Measurements from ENCODE around the gene FBXL15.
"Not testable (repeated sequence)": the region's sequence is repeated elsewhere in the genome, so short reads cannot be mapped to it uniquely, and the experiment has no call there.

FBXL15 gene

DNA sequence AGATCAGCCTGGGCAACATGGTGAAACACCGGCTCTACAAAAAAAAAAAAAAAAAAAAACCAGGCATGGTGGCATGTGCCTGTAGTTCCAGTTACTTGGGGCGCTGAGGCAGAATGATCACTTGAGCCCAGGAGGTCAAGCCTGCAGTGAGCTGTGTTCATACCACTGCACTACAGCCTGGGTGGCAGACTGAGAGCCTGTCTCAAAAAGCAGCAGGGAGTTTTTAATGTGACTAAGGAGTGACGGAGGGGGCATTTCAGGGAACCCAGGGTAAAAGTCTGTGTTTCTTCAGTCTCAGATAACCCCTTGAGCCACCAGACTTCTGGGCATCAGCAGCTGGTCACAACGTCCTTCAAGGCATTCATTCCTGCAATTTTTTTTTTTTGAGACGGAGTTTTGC, 32.9 kb downstream of the FBXL15 start:
- no peak overlapping the region for H3K4me3 Mint-ChIP-seq
- DNase-seq (no peak), ATAC-seq (replicated peaks) (no peak)
- H3K27ac Mint-ChIP-seq = peak overlapping the region in 1 of 2 donors; percentile 82
- H3K36me3 Mint-ChIP-seq (ENCODE audit: insufficient read depth) = peaks cover 21% of the 10 kb centered on the region
- H3K4me1 Mint-ChIP-seq (ENCODE audit: low read depth in 2 of 2) = peaks cover 20 to 31% of the 10 kb centered on the region in 2 donors
- H3K9me3 Mint-ChIP-seq = no peaks in the 10 kb centered on the region
- no peaks in the 10 kb centered on the region for H3K27me3 Mint-ChIP-seq

DNA sequence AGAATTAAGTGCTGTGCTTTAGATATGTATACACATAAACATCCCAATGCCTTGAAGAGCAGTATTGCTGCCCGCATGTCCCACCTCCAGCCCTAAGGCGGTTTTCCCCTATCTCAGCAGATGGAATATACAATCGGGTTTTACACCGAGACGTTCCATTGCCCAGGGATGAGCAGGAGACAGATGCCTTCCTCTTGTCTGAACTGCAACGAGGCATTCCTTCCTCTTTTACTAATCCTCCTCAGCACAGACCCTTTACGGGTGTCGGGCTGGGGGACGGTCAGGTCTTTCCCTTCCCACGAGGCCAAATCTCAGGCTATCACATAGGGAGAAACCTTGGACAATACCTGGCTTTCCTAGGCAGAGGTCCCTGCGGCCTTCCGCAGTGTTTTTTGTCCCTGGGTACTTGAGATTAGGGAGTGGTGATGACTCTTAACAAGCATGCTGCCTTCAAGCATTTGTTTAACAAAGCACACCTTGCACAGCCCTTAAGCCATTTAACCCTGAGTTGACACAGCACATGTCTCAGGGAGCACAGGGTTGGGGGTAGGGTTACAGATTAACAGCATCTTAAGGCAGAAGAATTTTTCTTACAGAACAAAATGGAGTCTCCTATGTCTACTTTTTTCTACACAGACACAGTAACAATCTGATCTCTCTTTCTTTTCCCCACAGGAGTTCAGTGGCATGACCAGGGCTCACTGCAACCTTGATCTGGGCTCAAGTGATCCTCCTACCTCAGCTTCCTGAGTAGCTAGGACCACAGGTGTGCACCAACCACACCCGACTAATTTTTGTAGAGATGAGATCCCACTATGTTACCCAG, 34.2 kb downstream of the FBXL15 start:
- DNase-seq; H3K27me3 Mint-ChIP-seq; H3K4me3 Mint-ChIP-seq; ATAC-seq (replicated peaks); H3K9me3 Mint-ChIP-seq; H3K27ac Mint-ChIP-seq: not testable (repeated sequence)
- Mint-ChIP-seq H3K4me1 (ENCODE audit: low read depth in 2 of 2) (peaks cover 14 to 22% of the 10 kb centered on the region in 2 donors), H3K36me3 (ENCODE audit: insufficient read depth) (peaks cover 16% of the 10 kb centered on the region)

DNA sequence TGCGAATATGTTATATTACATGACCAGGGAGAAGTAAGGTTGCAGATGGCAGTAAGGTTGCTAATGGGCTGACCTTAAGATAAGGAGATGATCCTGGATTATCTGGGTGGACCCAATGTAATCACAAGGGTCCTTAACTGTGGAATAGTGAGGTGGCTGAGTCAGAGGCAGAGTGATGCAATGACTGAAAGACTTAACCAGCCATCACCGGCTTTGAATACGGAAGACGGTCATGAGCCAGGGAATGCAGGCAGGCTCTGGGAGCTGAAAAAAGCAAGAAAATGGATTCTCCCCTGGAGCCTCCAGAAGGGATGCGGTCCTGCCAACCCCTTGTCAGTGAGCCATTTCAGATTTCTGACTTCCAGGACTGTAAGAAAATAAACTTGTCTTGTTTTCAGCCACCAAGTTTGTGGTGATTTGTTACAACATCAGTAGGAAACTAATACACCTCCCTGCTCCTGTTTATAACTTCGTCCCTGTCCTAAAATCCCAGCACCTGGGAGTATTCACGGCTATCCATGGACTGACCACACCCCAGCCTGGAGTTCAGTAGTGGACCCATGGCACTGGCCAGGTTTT, 35.3 kb downstream of the FBXL15 start:
- ATAC-seq (replicated peaks) = no peak
- peaks cover 17% of the 10 kb centered on the region for H3K36me3 Mint-ChIP-seq (ENCODE audit: insufficient read depth)
- H3K4me3 Mint-ChIP-seq = no peak overlapping the region
- H3K27me3 Mint-ChIP-seq = no peaks in the 10 kb centered on the region
- peaks cover 15 to 25% of the 10 kb centered on the region in 2 donors for H3K4me1 Mint-ChIP-seq (ENCODE audit: low read depth in 2 of 2)
- no peaks in the 10 kb centered on the region for H3K9me3 Mint-ChIP-seq
- no peak overlapping the region for H3K27ac Mint-ChIP-seq
- no peak for DNase-seq

DNA sequence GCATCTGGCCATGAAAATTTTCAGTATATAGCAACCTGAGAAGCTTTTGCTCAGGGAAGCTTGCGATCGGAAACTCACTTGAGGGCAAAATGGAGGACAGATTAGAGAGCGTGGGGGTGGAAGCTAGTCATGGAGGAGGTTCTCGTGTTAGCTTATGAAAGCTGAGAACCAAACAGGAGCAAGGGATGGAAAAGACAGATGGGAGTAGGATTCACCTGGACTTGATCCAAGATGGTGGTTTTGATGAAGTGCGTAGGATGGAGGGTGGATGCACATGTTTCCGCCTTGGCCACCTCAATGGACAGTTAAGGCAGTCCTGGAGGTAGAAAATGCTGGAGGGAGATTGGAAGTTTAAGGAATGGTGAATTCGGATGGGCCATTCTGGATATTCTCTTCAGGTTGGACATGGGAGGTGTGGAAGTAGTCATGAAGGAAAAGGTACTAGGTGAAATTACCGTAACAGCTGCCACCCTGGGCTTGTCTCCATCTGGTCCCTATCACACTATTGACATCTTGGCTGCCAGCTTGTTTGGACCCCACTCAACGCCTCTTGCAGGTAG, 37.0 kb downstream of the FBXL15 start:
- Mint-ChIP-seq H3K27ac (peak overlapping the region in 1 of 2 donors; percentile 27), H3K4me1 (ENCODE audit: low read depth in 2 of 2) (peaks cover 24 to 33% of the 10 kb centered on the region in 2 donors), H3K4me3 (no peak overlapping the region), H3K27me3 (no peaks in the 10 kb centered on the region), H3K36me3 (ENCODE audit: insufficient read depth) (peaks cover 8% of the 10 kb centered on the region), H3K9me3 (no peaks in the 10 kb centered on the region)
- ATAC-seq (replicated peaks) = no peak
- DNase-seq = no peak

DNA sequence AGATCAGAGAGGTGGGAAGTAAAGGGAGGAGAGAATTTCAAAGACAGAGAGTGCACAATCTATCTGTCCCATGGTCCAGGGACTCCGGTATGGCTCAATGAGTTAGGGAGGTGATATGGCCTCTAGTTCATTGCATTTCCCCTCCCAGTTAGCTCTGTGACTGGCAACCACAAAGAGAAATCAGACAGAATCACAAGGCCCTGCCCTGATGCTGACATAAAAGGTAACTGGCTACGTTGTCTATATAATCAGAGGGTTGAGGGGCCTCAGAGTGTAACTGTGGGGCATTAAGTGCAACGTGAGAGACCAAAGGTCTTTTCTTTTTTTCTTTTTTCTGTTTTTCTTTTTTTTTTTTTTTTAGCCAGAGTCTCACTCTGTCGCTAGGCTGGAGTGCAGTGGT, 38.0 kb downstream of the FBXL15 start:
- no peaks in the 10 kb centered on the region for H3K9me3 Mint-ChIP-seq
- no peak for DNase-seq
- no peak for ATAC-seq (replicated peaks)
- no peaks in the 10 kb centered on the region for H3K27me3 Mint-ChIP-seq
- H3K36me3 Mint-ChIP-seq (ENCODE audit: insufficient read depth) = peaks cover 8% of the 10 kb centered on the region
- no peak overlapping the region for H3K27ac Mint-ChIP-seq
- H3K4me3 Mint-ChIP-seq = no peak overlapping the region
- H3K4me1 Mint-ChIP-seq (ENCODE audit: low read depth in 2 of 2) = peaks cover 21 to 28% of the 10 kb centered on the region in 2 donors

DNA sequence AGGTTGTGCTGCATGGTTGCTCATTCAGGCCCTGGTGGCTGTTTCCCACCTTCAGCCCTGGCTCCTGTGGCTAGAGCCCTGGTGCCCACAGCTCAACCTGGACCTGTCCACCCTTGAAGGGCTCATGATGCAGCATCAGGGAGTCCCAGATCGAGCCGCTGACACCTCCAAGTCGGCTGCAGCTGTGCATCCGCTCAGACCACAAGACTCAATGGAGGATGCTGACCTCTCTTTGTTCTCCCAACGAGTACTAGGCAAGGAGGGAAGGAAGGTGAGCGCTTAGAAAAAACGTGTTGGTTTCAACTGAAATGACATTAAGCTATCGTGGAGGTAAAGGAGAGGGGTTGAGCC, 40.2 kb downstream of the FBXL15 start:
- Mint-ChIP-seq H3K27ac (peak overlapping the region; percentile 84 to 87), H3K4me3 (peak overlapping the region; percentile 93 to 98), H3K9me3 (no peaks in the 10 kb centered on the region), H3K27me3 (no peaks in the 10 kb centered on the region), H3K4me1 (ENCODE audit: low read depth in 2 of 2) (peaks cover 21 to 28% of the 10 kb centered on the region in 2 donors), H3K36me3 (ENCODE audit: insufficient read depth) (peaks cover 8% of the 10 kb centered on the region)
- ATAC-seq (replicated peaks) = peak; percentile 4
- no peak for DNase-seq

DNA sequence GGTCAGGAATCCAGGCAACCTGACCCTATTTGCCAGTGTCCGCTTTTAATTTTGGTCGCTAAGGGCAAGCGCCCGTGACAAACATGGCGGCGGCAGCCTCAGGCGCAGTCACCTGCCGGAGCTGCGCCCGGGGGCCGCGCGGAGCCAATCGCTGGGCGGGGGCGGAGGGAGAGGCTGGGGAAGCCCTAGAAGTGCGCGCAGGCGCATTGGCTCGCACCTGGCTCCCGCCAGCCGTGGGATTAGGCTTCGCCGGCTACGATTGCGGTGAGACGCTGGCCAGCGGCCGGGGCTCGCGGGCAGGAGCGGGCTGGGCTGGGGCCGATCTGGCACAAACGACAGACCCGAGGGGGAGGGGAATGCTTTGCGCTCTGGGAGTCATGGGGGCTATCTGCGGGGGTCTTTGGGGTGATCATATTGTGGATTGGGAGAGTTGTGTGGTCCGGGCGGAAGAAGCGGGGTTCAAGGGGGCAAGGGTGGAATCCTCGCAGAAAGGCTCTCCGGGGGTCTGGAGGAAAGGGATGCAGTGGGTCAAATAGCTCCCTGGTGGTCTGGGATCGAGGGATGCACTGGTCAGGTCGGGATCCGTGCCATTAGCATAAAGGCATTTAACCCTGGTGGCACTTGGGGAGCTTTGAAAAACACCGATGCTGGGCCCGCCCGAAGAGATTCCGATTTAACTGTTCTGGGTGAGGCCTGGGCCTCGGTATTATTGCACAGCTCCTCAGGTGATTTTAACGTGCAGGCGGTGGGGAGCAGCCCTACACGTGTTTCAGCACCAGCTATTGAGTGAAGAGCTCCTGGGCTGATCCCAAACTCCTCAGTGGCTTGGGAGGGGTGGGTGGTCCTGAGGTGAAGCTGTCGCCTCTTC, 40.8 kb downstream of the FBXL15 start:
- Mint-ChIP-seq H3K9me3 (no peaks in the 10 kb centered on the region), H3K27me3 (no peaks in the 10 kb centered on the region), H3K4me1 (ENCODE audit: low read depth in 2 of 2) (peaks cover 21 to 28% of the 10 kb centered on the region in 2 donors), H3K4me3 (peak overlapping the region; percentile 93 to 98), H3K36me3 (ENCODE audit: insufficient read depth) (peaks cover 6% of the 10 kb centered on the region), H3K27ac (peak overlapping the region; percentile 84 to 87)
- ATAC-seq (replicated peaks) (peak; percentile 99), DNase-seq (peak; percentile 85 to 90 (median 90))

DNA sequence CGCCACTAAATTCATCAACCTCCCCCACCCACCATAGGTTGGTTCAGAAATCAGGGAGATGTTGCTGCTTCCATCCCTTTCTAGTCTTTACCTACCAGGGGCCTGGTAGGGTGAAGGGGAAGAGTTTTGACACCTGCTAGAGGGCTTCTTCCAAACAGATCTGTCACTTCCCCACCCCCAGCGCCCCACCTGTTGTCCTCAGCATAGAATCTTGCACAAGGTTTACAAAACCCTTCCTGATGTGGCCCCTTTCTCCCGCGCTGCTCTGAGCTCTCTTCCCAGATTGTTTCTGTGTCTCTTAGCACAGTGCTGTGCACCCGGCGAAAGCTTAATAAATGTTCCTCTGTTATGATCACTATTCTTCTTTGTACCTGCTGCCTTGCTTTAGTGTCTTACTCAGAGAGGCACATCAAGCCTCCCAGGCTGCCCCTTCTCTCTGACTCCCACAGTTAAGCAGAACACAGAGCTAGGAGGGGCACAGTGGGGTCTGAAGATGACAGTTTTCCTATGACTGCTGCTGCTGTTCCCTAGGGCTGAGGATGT, 41.9 kb downstream of the FBXL15 start:
- H3K4me3 Mint-ChIP-seq = peak overlapping the region; percentile 93 to 98
- no peaks in the 10 kb centered on the region for H3K9me3 Mint-ChIP-seq
- H3K27ac Mint-ChIP-seq = peak overlapping the region in 1 of 2 donors; percentile 84
- no peak for DNase-seq
- H3K4me1 Mint-ChIP-seq (ENCODE audit: low read depth in 2 of 2) = peaks cover 21 to 25% of the 10 kb centered on the region in 2 donors
- no peak for ATAC-seq (replicated peaks)
- H3K36me3 Mint-ChIP-seq (ENCODE audit: insufficient read depth) = peaks cover 5% of the 10 kb centered on the region
- no peaks in the 10 kb centered on the region for H3K27me3 Mint-ChIP-seq

DNA sequence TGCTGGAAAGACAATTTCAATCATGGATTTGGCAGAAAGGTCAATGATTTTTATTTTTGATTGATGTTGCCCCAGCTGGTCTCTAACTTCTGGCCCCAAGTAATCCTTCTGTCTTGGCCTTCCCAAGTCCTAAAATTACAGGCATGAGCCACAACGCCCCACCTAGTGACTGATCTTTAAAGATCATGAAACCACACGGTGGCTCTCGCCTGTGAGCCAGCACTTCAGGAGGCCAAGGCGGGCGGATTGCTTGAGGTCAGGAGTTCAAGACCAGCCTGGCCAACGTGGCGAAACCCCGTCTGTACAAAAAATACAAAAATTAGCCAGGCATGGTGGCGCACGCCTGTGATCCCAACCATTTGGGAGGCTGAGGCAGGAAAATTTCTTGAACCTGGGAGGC, 43.3 kb downstream of the FBXL15 start:
- no peaks in the 10 kb centered on the region for H3K27me3 Mint-ChIP-seq
- no peak overlapping the region for H3K27ac Mint-ChIP-seq
- peaks cover 21 to 23% of the 10 kb centered on the region in 2 donors for H3K4me1 Mint-ChIP-seq (ENCODE audit: low read depth in 2 of 2)
- H3K36me3 Mint-ChIP-seq (ENCODE audit: insufficient read depth) = peaks cover 5% of the 10 kb centered on the region
- no peak overlapping the region for H3K4me3 Mint-ChIP-seq
- no peak for ATAC-seq (replicated peaks)
- no peak for DNase-seq
- H3K9me3 Mint-ChIP-seq = no peaks in the 10 kb centered on the region

DNA sequence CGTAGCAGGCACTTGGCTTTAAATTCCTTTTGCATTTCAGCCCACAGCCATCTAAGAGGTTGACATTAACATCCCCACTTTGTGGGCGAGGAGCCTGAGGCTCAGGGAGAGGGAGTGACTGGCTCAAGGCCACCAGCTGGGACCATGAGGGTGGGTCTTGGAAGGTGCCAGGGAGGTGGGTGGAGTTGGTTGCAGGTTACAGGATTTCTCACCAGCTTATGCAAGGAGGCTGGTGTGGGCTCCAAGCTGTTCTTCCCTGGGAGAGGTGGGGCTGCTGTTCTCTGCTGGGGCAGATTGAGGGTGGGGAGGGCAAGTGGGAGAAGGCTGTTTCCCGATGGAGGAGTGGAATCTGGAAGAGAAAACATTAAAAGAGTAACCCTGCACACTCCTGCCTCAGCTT, 44.8 kb downstream of the FBXL15 start:
- ATAC-seq (replicated peaks) (no peak), DNase-seq (no peak)
- Mint-ChIP-seq H3K4me1 (ENCODE audit: low read depth in 2 of 2) (peaks cover 22 to 23% of the 10 kb centered on the region in 2 donors), H3K4me3 (no peak overlapping the region), H3K27me3 (no peaks in the 10 kb centered on the region), H3K36me3 (ENCODE audit: insufficient read depth) (peaks cover 9% of the 10 kb centered on the region), H3K27ac (no peak overlapping the region), H3K9me3 (no peaks in the 10 kb centered on the region)

DNA sequence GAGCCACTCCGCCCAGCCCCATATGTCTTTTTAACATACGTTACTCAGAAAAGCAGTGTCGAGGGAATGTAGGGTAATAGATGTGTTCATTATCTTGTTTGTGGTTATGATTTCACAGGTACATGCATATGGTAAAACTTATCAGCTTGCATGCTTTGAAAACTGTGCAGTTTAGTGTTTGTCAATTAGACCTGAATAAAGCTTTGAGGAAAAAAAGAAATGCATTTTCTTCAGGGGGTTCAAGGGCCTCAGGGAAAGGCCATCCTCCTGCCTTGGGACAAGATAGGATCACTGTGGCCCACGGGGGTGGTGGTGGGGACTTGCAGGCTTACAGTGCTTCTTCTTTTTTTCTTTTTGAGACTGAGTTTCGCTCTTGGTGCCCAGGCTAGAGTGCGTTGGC, 46.7 kb downstream of the FBXL15 start:
- ATAC-seq (replicated peaks) (no peak), DNase-seq (no peak)
- no peaks in the 10 kb centered on the region for H3K9me3 Mint-ChIP-seq
- H3K36me3 Mint-ChIP-seq (ENCODE audit: insufficient read depth) = peaks cover 4% of the 10 kb centered on the region
- H3K27me3 Mint-ChIP-seq = no peaks in the 10 kb centered on the region
- H3K27ac Mint-ChIP-seq = peak overlapping the region in 1 of 2 donors; percentile 35
- no peak overlapping the region for H3K4me3 Mint-ChIP-seq
- H3K4me1 Mint-ChIP-seq (ENCODE audit: low read depth in 2 of 2) = peaks cover 6% of the 10 kb centered on the region in 2 donors

DNA sequence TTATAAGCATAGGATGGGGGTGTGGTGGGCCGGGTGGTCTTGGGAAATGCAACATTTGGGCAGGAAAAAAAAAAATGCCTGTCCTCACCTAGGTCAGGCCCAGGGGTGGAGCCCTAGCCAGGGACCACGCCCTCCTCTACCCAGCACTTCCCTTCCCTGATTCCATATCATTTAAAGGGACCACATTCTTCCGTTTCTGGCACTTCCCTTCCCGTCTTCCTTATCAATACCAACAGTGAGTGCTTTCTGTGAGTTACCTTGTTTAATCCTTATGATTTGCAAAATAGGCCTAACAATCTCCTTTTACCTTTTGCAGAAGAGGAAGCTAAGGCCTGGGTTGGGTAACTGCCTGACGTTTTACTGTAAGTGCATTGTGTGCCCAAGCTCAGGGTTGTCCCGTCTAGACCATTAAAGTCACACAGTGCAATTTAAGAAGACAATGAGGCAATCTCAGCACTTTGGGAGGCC, 47.4 kb downstream of the FBXL15 start:
- H3K27ac Mint-ChIP-seq = no peak overlapping the region
- no peaks in the 10 kb centered on the region for H3K9me3 Mint-ChIP-seq
- H3K4me3 Mint-ChIP-seq = no peak overlapping the region
- no peaks in the 10 kb centered on the region for H3K27me3 Mint-ChIP-seq
- DNase-seq (no peak), ATAC-seq (replicated peaks) (no peak)
- H3K36me3 Mint-ChIP-seq (ENCODE audit: insufficient read depth) = peaks cover 4% of the 10 kb centered on the region
- H3K4me1 Mint-ChIP-seq (ENCODE audit: low read depth in 2 of 2) = peaks cover under 1 to 1% of the 10 kb centered on the region in 2 donors

DNA sequence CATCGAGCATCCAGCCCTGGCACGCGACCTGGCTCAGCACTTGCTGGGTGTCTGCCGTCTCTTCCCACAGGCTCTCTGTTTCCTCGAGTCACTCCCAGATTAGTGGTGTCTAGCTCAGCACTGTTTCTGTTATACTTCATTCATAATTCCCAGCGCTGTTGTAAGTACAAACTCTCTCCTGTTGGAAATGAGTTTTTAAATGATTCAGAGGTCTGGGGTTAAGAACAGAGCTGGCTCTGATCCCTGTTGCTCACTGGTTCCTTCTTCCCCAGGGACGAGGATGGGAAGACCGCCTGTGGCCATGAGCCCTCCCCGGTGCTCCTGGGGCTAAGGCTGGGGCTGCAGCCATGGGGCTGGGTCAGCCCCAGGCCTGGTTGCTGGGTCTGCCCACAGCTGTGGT, 48.0 kb downstream of the FBXL15 start:
- Mint-ChIP-seq H3K4me1 (ENCODE audit: low read depth in 2 of 2) (peaks cover 7% of the 10 kb centered on the region in 2 donors), H3K27ac (peak overlapping the region in 1 of 2 donors; percentile 65), H3K36me3 (ENCODE audit: insufficient read depth) (peaks cover 4% of the 10 kb centered on the region), H3K9me3 (no peaks in the 10 kb centered on the region), H3K4me3 (no peak overlapping the region), H3K27me3 (no peaks in the 10 kb centered on the region)
- ATAC-seq (replicated peaks) (no peak), DNase-seq (no peak)
